Tibial artery (tissue), 4 donors: ENCODE measurements around the gene UPK1B.

Source experiments
- DNase-seq, 2 donors: peaks; one replicate each; pipeline ENCODE4 v3.0.0-alpha.2; 2019
- H3K27ac ChIP-seq, 2 donors: fragments of 200-600 bp; sonication (generic) in 1 of 2; 1 replicate in 1 of 2; 2 replicates in 1 of 2; pipeline ENCODE4 v1.5.1; 2018 to 2019; ENCODE audit warnings: mild to moderate bottlenecking in 1 of 2
- H3K27me3 ChIP-seq, 2 donors: fragments of 200-600 bp; sonication (generic) in 1 of 2; one replicate each; pipeline versions ENCODE4 v1.5.1 to v1.6.0; 2016 to 2019
- H3K36me3 ChIP-seq, 3 donors: fragments of 200-600 bp; sonication (generic) in 2 of 3; one replicate each; pipeline ENCODE4 v1.5.1; 2016 to 2019; ENCODE audit warnings: mild to moderate bottlenecking in 2 of 3
- H3K4me1 ChIP-seq, 4 donors: fragments of 200-600 bp; sonication (generic) in 2 of 4; 1 replicate in 3 of 4; 2 replicates in 1 of 4; pipeline ENCODE4 v1.5.1; 2016 to 2019
- H3K4me3 ChIP-seq, 2 donors: fragments of 200-600 bp; sonication (generic) in 1 of 2; 1 replicate in 1 of 2; 2 replicates in 1 of 2; pipeline ENCODE4 v1.5.1; 2018 to 2019; ENCODE audit warnings: mild to moderate bottlenecking in 2 of 2
- H3K9me3 ChIP-seq, 3 donors: fragments of 200-600 bp; sonication (generic) in 1 of 3; one replicate each; pipeline ENCODE4 v1.5.1; 2016 to 2019
- CTCF ChIP-seq, 2 experiments: fragments of 200-600 bp in 1 of 2; fragments of 450-650 bp in 1 of 2; IDR thresholded peaks; one replicate each; pipeline ENCODE4 v1.5.1; 2017 to 2019; ENCODE audit warnings: antibody characterized with exemption in 2 of 2, mild to moderate bottlenecking in 1 of 2, moderate library complexity in 1 of 2
- intact Hi-C: fragments of 100-400 bp; cut with DNase I; formaldehyde crosslinking; loops from one replicate; pipeline ENCODE4 v1.15.0; 2023; ENCODE audit warnings: low total_unique reads

The UPK1B gene

GRCh38 chr3:119184111-119184510, 10.7 kb downstream of the UPK1B start:
- Histone ChIP-seq H3K36me3 (no peaks in the 10 kb centered on the region), H3K9me3 (no peaks in the 10 kb centered on the region), H3K4me1 (no peaks in the 10 kb centered on the region), H3K4me3 (no peak overlapping the region), H3K27ac (no peak overlapping the region), H3K27me3 (no peaks in the 10 kb centered on the region)
- DNase-seq, result no peak
- intact Hi-C loops, result no loop called here
- TF ChIP-seq CTCF (IDR thresholded peaks at IDR 0.05), result no peak

- H3K4me3 ChIP-seq, result no peak overlapping the region
- no peak for DNase-seq
- H3K4me1 ChIP-seq, result no peaks in the 10 kb centered on the region
- H3K36me3 ChIP-seq, result no peaks in the 10 kb centered on the region
- TF ChIP-seq CTCF (IDR thresholded peaks at IDR 0.05), result no peak
- no peaks in the 10 kb centered on the region for H3K27me3 ChIP-seq
- intact Hi-C loops, result no loop called here
- no peaks in the 10 kb centered on the region for H3K9me3 ChIP-seq
- H3K27ac ChIP-seq, result no peak overlapping the region
Observed at GRCh38 chr3:119184796-119185570, 11.6 kb downstream of the UPK1B start.

DNA sequence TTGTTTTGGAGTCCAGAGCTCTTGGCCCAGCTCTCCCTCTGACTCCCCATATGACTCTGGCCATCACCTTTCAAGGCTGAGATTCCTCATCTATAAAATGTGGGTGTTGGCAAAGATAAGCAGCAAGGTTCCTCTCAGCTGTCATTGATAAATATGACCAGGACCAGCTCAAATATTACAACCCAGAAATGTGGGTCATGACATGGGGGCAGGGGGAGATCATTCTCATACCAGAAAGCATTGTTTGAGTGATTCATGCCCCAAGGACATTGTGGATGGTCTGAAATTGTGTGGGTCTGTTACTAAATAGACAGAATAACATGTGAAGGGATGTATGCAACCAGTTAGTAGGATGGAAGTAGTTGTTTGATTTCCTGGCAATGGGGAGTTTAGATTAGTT, 13.9 kb downstream of the UPK1B start:
- intact Hi-C loops, result no loop called here
- Histone ChIP-seq H3K36me3 (no peaks in the 10 kb centered on the region), H3K27ac (no peak overlapping the region)

DNA sequence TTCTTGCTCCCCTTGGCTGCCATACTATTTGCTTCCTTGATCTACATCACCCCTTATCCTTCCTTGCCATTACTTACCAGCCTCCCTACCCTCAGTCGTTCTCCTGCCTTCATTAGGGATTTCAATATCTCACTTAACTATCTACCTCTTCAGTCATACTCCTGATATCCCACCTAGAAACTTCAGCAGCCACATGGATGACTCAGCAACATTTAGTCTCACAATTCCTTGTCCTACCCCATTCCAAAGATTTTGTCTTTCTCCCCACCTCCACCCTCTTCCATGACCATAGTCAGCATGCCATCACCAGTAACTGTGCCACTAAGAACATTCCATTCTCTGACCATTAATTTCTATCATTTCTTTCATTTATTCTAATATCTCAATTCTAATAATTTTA, 18.4 kb downstream of the UPK1B start:
- no peak for DNase-seq
- Histone ChIP-seq H3K27me3 (no peaks in the 10 kb centered on the region), H3K9me3 (no peaks in the 10 kb centered on the region), H3K27ac (no peak overlapping the region), H3K4me3 (no peak overlapping the region), H3K36me3 (no peaks in the 10 kb centered on the region), H3K4me1 (no peaks in the 10 kb centered on the region)
- intact Hi-C loops, result no loop called here
- TF ChIP-seq CTCF (IDR thresholded peaks at IDR 0.05), result no peak

More for the DNA sequence above, 13.9 kb downstream of the UPK1B start:
- H3K9me3 ChIP-seq, result no peaks in the 10 kb centered on the region
- DNase-seq, result no peak
- no peak overlapping the region for H3K4me3 ChIP-seq
- no peaks in the 10 kb centered on the region for H3K4me1 ChIP-seq
- no peak for TF ChIP-seq CTCF (IDR thresholded peaks at IDR 0.05)
- no peaks in the 10 kb centered on the region for H3K27me3 ChIP-seq

DNA sequence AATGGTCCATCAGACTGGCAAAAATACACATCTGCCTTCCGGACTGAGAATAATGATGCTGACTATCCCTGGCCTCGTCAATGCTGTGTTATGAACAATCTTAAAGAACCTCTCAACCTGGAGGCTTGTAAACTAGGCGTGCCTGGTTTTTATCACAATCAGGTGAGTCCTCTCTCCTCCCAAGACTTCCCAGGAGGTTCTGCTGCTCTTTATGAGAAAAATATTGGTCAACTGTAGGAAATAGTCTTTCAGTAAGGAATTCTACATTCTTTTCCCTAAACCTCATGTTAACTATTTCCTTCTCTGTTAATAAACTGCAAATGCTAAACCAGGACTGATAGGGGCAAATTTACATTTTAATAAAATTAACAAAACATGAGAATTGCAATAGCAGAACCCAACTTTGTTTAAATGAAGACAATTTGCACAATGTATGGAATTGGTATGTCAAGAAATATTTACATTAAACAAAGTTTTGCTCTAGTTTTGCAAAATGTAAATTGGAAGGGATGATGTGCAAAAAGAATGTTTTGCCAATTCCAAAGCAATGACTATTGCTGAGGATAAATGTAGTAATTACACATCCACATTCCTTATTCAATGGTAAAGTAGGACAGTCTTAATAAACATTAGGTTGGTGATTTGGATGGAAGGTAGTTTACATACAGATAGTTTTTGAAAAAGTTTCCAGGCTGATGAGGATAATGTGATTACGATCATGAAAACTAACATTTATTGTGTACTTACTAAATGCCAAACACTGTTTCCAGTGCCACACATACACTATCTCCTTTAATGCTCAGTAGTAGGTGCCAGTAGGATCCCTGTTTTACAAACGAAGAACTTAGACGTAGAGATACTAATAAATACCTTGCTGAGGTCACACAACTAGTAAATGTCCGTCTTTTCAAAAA, 21.1 kb downstream of the UPK1B start:
- intact Hi-C loops, result no loop called here
- Histone ChIP-seq H3K4me1 (no peaks in the 10 kb centered on the region), H3K9me3 (no peaks in the 10 kb centered on the region), H3K27me3 (no peaks in the 10 kb centered on the region), H3K4me3 (no peak overlapping the region), H3K27ac (no peak overlapping the region), H3K36me3 (no peaks in the 10 kb centered on the region)
- DNase-seq, result no peak
- no peak for TF ChIP-seq CTCF (IDR thresholded peaks at IDR 0.05)
